Erythroblast (primary cell): ENCODE results near the gene KCNT2.

Experiments
- DNase-seq, 2 experiments: peaks; one replicate each; lab custom pipeline; 2025; lab: John Stamatoyannopoulos, UW
- GATA1 ChIP-seq: IDR thresholded peaks from 2 replicates; pipeline ENCODE4 v1.6.1; 2011; ENCODE audit warnings: low read depth, mild to moderate bottlenecking, control low read depth, low read length, moderate library complexity
- POLR2A ChIP-seq: IDR thresholded peaks from 2 replicates; pipeline ENCODE4 v1.6.1; 2011; ENCODE audit warnings: mild to moderate bottlenecking, low read length

Gene KCNT2

GRCh38 chr1:196403803-196404690 lies 204.2 kb downstream of the KCNT2 start:
- TF ChIP-seq POLR2A (no peak), GATA1 (no peak)
- DNase-seq, result no peak

- DNase-seq, result no peak
- no peak for TF ChIP-seq POLR2A
- TF ChIP-seq GATA1, result no peak
These were observed 206.3 kb downstream of the KCNT2 start for GRCh38 chr1:196401891-196402290.

- no peak for DNase-seq
- no peak for TF ChIP-seq POLR2A
- TF ChIP-seq GATA1, result no peak
These were observed 206.8 kb downstream of the KCNT2 start for GRCh38 chr1:196401452-196401833.

GRCh38 chr1:196400478-196401451 lies 207.5 kb downstream of the KCNT2 start:
- TF ChIP-seq GATA1, result no peak
- TF ChIP-seq POLR2A, result no peak
- no peak for DNase-seq

GRCh38 chr1:196399713-196400112 lies 208.5 kb downstream of the KCNT2 start:
- no peak for DNase-seq
- no peak for TF ChIP-seq POLR2A
- TF ChIP-seq GATA1, result no peak

- TF ChIP-seq GATA1 (no peak), POLR2A (no peak)
- peak in 1 of 2 experiments; percentile 3 for DNase-seq
These were observed 214.5 kb downstream of the KCNT2 start for GRCh38 chr1:196393742-196394141.

GRCh38 chr1:196393282-196393681 lies 215.0 kb downstream of the KCNT2 start:
- no peak for TF ChIP-seq GATA1
- no peak for TF ChIP-seq POLR2A
- DNase-seq, result no peak

- TF ChIP-seq GATA1 (no peak), POLR2A (no peak)
- no peak for DNase-seq
These were observed 220.5 kb downstream of the KCNT2 start for GRCh38 chr1:196387766-196388165.

GRCh38 chr1:196385109-196385508 lies 223.1 kb downstream of the KCNT2 start:
- no peak for TF ChIP-seq POLR2A
- no peak for TF ChIP-seq GATA1

GRCh38 chr1:196382383-196382782 lies 225.9 kb downstream of the KCNT2 start:
- DNase-seq, result no peak
- TF ChIP-seq GATA1 (no peak), POLR2A (no peak)

More at GRCh38 chr1:196385109-196385508, 223.1 kb downstream of the KCNT2 start:
- no peak for DNase-seq

- TF ChIP-seq POLR2A (no peak), GATA1 (no peak)
- no peak for DNase-seq
These were observed 226.7 kb downstream of the KCNT2 start for GRCh38 chr1:196381544-196381943.

- TF ChIP-seq GATA1 (no peak), POLR2A (no peak)
These were observed 227.9 kb downstream of the KCNT2 start for GRCh38 chr1:196380316-196380715.

GRCh38 chr1:196377811-196378210 lies 230.4 kb downstream of the KCNT2 start:
- no peak for TF ChIP-seq GATA1
- TF ChIP-seq POLR2A, result no peak
- DNase-seq, result no peak

More at GRCh38 chr1:196380316-196380715, 227.9 kb downstream of the KCNT2 start:
- no peak for DNase-seq
